Prostate gland (tissue), 2 donors: Measurements from ENCODE around the gene VAC14. TPM values are rescaled to one million over a fixed set of nuclear protein-coding genes. Genes with fewer than 3 reads are reported as not detected.

Source experiments
- DNase-seq: peaks from one replicate; pipeline ENCODE4 v3.0.0-alpha.2; 2019; ENCODE audit warnings: low spot score
- H3K27ac ChIP-seq, 2 donors: fragments of 200-600 bp; sonication (generic); 2 replicates each; pipeline ENCODE4 v1.5.1; 2017 to 2019
- H3K27me3 ChIP-seq: fragments of 200-600 bp; sonication (generic); replicated peaks from 2 replicates; pipeline ENCODE4 v1.5.1; 2019; ENCODE audit not compliant: insufficient read depth
- H3K36me3 ChIP-seq, 2 donors: fragments of 200-600 bp; sonication (generic); 1 replicate in 1 of 2; 2 replicates in 1 of 2; pipeline versions ENCODE4 v1.5.1 to v1.8.1; 2017 to 2019
- H3K4me1 ChIP-seq: fragments of 200-600 bp; sonication (generic); replicated peaks from 2 replicates; pipeline ENCODE4 v1.5.1; 2019
- H3K4me3 ChIP-seq, 2 donors: fragments of 200-600 bp; sonication (generic); 2 replicates each; pipeline ENCODE4 v1.5.1; 2017 to 2019
- H3K9me3 ChIP-seq: fragments of 200-600 bp; sonication (generic); 2 replicates; pipeline ENCODE4 v1.5.1; 2017
- POLR2A ChIP-seq: fragments of 450-650 bp; IDR thresholded peaks from one replicate; pipeline ENCODE4 v1.6.1; 2016; ENCODE audit warnings: antibody characterized with exemption, mild to moderate bottlenecking
- POLR2AphosphoS5 ChIP-seq: sonication (generic); formaldehyde crosslinking; IDR thresholded peaks from one replicate; pipeline ENCODE4 v1.6.1; 2017; ENCODE audit warnings: antibody characterized with exemption
- whole genome bisulfite sequencing: methylation state at CpG from one replicate; pipeline ENCODE4 v1.1.5; 2018; 5-methylcytosine and 5-hydroxymethylcytosine counted together
- intact Hi-C: fragments of 100-400 bp; cut with DNase I; formaldehyde crosslinking; loops from one replicate; pipeline ENCODE4 v1.14.2; 2022
- total RNA-seq, 2 donors: library from RNA; depleted of rRNA; stranded (reverse); fragments of >200 nt; gene quantifications; one replicate each; pipeline ENCODE4 v1.1.0, GENCODE V29; 2016
- TF ChIP-seq, protein P1 (sequence below), 4 experiments: fragments of 200-600 bp in 2 of 4; fragments of 450-650 bp in 2 of 4; sonication (generic) in 2 of 4; IDR thresholded peaks; 1 replicate in 3 of 4; 2 replicates in 1 of 4; pipeline ENCODE4 v1.5.1; 2016 to 2019; ENCODE audit warnings: antibody characterized with exemption in 4 of 4, mild to moderate bottlenecking in 2 of 4, moderate library complexity in 2 of 4

VAC14 gene
- total RNA-seq, 2 donors from 2014 or later: 30.3 to 66.8 TPM

DNA sequence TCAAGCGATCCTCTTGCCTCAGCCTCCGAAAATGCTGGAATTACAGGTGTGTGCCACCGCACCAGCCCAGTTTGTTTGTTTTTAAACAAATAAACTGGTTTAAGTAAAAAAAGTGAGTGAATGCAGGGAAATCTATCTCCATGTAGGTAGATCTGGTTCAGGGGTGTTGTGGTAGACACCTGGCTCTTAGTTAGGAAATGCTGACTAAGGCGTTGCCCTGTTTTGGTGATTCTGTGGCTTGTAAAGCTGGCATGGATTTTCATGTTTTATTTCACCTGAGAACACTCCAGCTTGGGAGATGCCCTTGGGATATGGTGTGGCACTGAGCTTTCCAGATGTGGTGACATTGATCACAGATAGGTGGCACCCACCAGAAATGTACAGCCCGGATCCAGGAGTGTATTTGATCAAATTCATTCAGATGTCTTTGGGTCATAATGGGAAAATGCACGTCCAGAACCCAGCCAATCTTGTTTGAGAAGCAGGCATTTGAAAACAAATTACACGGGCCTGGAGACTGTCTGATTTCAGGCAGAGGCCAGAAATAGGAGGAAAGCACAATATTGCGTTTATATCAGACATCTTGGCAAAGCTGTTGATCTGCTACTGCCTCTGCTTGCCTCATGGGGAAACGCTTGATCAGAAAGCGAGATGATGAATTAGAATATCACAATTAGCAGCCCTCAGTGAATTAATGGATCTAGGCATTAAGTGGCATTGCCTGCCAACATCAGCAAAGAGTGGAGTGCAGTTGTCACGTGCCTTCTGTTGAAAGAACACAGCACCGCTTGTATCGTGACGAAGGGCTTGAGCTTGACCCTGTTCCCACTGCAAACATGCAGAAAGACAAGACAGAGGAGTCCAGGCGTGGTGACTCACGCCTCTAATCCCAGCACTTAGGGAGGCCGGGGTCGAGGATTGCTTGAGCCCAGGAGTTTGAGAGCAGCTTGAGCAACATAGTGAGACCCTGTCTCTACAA is 161.9 kb downstream of the VAC14 start:
- H3K27ac ChIP-seq: no peak overlapping the region
- H3K4me1 ChIP-seq: no peaks in the 10 kb centered on the region
- no peaks in the 10 kb centered on the region for H3K36me3 ChIP-seq
- no peak for DNase-seq
- TF ChIP-seq POLR2A (no peak), POLR2AphosphoS5 (no peak)
- TF ChIP-seq, protein P1, sequence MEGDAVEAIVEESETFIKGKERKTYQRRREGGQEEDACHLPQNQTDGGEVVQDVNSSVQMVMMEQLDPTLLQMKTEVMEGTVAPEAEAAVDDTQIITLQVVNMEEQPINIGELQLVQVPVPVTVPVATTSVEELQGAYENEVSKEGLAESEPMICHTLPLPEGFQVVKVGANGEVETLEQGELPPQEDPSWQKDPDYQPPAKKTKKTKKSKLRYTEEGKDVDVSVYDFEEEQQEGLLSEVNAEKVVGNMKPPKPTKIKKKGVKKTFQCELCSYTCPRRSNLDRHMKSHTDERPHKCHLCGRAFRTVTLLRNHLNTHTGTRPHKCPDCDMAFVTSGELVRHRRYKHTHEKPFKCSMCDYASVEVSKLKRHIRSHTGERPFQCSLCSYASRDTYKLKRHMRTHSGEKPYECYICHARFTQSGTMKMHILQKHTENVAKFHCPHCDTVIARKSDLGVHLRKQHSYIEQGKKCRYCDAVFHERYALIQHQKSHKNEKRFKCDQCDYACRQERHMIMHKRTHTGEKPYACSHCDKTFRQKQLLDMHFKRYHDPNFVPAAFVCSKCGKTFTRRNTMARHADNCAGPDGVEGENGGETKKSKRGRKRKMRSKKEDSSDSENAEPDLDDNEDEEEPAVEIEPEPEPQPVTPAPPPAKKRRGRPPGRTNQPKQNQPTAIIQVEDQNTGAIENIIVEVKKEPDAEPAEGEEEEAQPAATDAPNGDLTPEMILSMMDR (IDR thresholded peaks at IDR 0.05): no peak
- H3K27me3 ChIP-seq: no peaks in the 10 kb centered on the region
- H3K4me3 ChIP-seq: no peak overlapping the region
- WGBS: 67% methylated on average over 18 of the region's 18 CpGs
- H3K9me3 ChIP-seq: no peaks in the 10 kb centered on the region
- intact Hi-C loops: no loop called here

Other genes with a start within 250 kb of the VAC14 start
- gene IL34, start 154.6 kb downstream of the VAC14 start, total RNA-seq: 10 to 100 TPM in 1 of 2 donors, 1 to 10 TPM in 1; 2.9 to 16.6 TPM
- 10 to 100 TPM; 42.4 to 92.4 TPM for gene MTSS2, start 115.1 kb downstream of the VAC14 start, total RNA-seq